Neural cell (in vitro differentiated cells): ENCODE measurements around the gene NMUR1. TPM values are rescaled to one million over a fixed set of nuclear protein-coding genes. Genes with fewer than 3 reads are reported as not detected.

ENCODE experiments used
- H2AFZ ChIP-seq: fragments of 200-600, 300-800 bp; sonication (generic), shearing (Covaris generic); 2 replicates; pipeline ENCODE4 v1.6.0; 2014; ENCODE audit warnings: low read depth, mild to moderate bottlenecking, antibody characterized with exemption, low read length, moderate library complexity
- H3F3A ChIP-seq: fragments of 200-600 bp; shearing (Covaris generic); 2 replicates; pipeline ENCODE4 v1.6.1; 2016; ENCODE audit warnings: mild to moderate bottlenecking, moderate library complexity, mixed read lengths, antibody characterized with exemption, low read length; ENCODE audit not compliant: insufficient read depth, poor library complexity, severe bottlenecking
- H3K27ac ChIP-seq: fragments of 200-600, 300-800 bp; sonication (generic), shearing (Covaris generic); 2 replicates; pipeline ENCODE4 v1.5.1; 2014; ENCODE audit warnings: mild to moderate bottlenecking, low read length, moderate library complexity
- H3K27me3 ChIP-seq: fragments of 300-800, 200-600 bp; sonication (generic), shearing (Covaris generic); 2 replicates; pipeline ENCODE4 v1.6.0; 2014; ENCODE audit warnings: mild to moderate bottlenecking, low read depth, low read length, moderate library complexity; ENCODE audit not compliant: insufficient read depth
- H3K36me3 ChIP-seq: fragments of 300-800, 200-600 bp; sonication (generic), shearing (Covaris generic); 2 replicates; pipeline ENCODE4 v1.5.1; 2014; ENCODE audit warnings: mild to moderate bottlenecking, antibody characterized with exemption, low read length, moderate library complexity; ENCODE audit not compliant: insufficient read depth
- H3K4me2 ChIP-seq: fragments of 300-800, 200-600 bp; sonication (generic), shearing (Covaris generic); 2 replicates; pipeline ENCODE4 v1.6.0; 2014; ENCODE audit warnings: mild to moderate bottlenecking, low read length
- H3K4me3 ChIP-seq: fragments of 300-800, 200-600 bp; sonication (generic), shearing (Covaris generic); 2 replicates; pipeline ENCODE4 v1.5.1; 2014; ENCODE audit warnings: mild to moderate bottlenecking, low read length, moderate library complexity
- H3K79me2 ChIP-seq: fragments of 200-600 bp; shearing (Covaris generic); replicated peaks from 2 replicates; pipeline ENCODE4 v1.6.0; 2014; ENCODE audit warnings: mild to moderate bottlenecking, low read length, moderate library complexity; ENCODE audit not compliant: insufficient read depth
- H3K9ac ChIP-seq: fragments of 300-800, 200-600 bp; sonication (generic), shearing (Covaris generic); 2 replicates; pipeline ENCODE4 v1.6.1; 2016; ENCODE audit warnings: mild to moderate bottlenecking, low read length, mixed read lengths
- H3K9me2 ChIP-seq: fragments of 200-600 bp; shearing (Covaris generic); 2 replicates; pipeline ENCODE4 v1.6.1; 2016; ENCODE audit warnings: mild to moderate bottlenecking, low read length, mixed read lengths; ENCODE audit not compliant: insufficient read depth
- H3K9me3 ChIP-seq: fragments of 200-600, 300-800 bp; sonication (generic), shearing (Covaris generic); 2 replicates; pipeline ENCODE4 v1.6.1; 2016; ENCODE audit warnings: mild to moderate bottlenecking, mixed run types, low read length, moderate library complexity, mixed read lengths
- H4K20me1 ChIP-seq: fragments of 200-600 bp; shearing (Covaris generic); 2 replicates; pipeline ENCODE4 v1.6.1; 2016; ENCODE audit warnings: mild to moderate bottlenecking, mixed run types; ENCODE audit not compliant: insufficient read depth
- CTCF ChIP-seq: fragments of 450-650 bp; IDR thresholded peaks from 2 replicates; pipeline ENCODE4 v1.5.1; 2014; ENCODE audit warnings: antibody characterized with exemption, mild to moderate bottlenecking, moderate library complexity; ENCODE audit not compliant: poor library complexity, severe bottlenecking
- EP300 ChIP-seq: fragments of 450-650 bp; conservative IDR thresholded peaks from 2 replicates; pipeline ENCODE4 v1.6.1; 2014; ENCODE audit warnings: antibody characterized with exemption, mild to moderate bottlenecking, moderate library complexity; ENCODE audit not compliant: poor library complexity, severe bottlenecking
- EZH2 ChIP-seq: fragments of 200-600, 300-800 bp; shearing (Covaris generic), sonication (generic); IDR thresholded peaks from 2 replicates; pipeline ENCODE4 v1.6.1; 2014; ENCODE audit warnings: antibody characterized with exemption, low read length, borderline replicate concordance, mild to moderate bottlenecking; ENCODE audit not compliant: insufficient read depth, poor library complexity, severe bottlenecking
- MXI1 ChIP-seq: fragments of 450-650 bp; conservative IDR thresholded peaks from 2 replicates; pipeline ENCODE4 v1.6.1; 2014; ENCODE audit warnings: antibody characterized with exemption, mild to moderate bottlenecking; ENCODE audit not compliant: poor library complexity, severe bottlenecking
- POLR2AphosphoS5 ChIP-seq: IDR thresholded peaks from 2 replicates; pipeline ENCODE4 v1.6.1; 2012
- RAD21 ChIP-seq: fragments of 450-650 bp; conservative IDR thresholded peaks from 2 replicates; pipeline ENCODE4 v1.6.1; 2014; ENCODE audit warnings: antibody characterized with exemption, mild to moderate bottlenecking, moderate library complexity
- REST ChIP-seq: IDR thresholded peaks from 2 replicates; pipeline ENCODE4 v1.6.1; 2012; ENCODE audit warnings: borderline replicate concordance
- SMC3 ChIP-seq: fragments of 450-650 bp; conservative IDR thresholded peaks from 2 replicates; pipeline ENCODE4 v1.6.1; 2014; ENCODE audit warnings: antibody characterized with exemption, mild to moderate bottlenecking, moderate library complexity; ENCODE audit not compliant: poor library complexity
- TAF1 ChIP-seq: IDR thresholded peaks from 2 replicates; pipeline ENCODE4 v1.6.1; 2012; ENCODE audit warnings: low read depth
- polyA plus RNA-seq: library from polyadenylated mRNA; depleted of rRNA; stranded (reverse); fragments of >200 nt; gene quantifications from 2 replicates; pipeline ENCODE4 v1.2.3, GENCODE V29; 2014

The NMUR1 gene
- polyA plus RNA-seq, 1 donor from 2014 or later = not detected

- Histone ChIP-seq H2AFZ (no peak overlapping the region), H3K4me2 (no peak overlapping the region), H3K27me3 (no peaks in the 10 kb centered on the region), H3F3A (no peaks in the 10 kb centered on the region), H3K9me2 (no peaks in the 10 kb centered on the region), H3K79me2 (no peaks in the 10 kb centered on the region), H3K9ac (no peak overlapping the region), H3K9me3 (no peaks in the 10 kb centered on the region), H3K4me3 (no peak overlapping the region), H3K27ac (no peak overlapping the region), H3K36me3 (no peaks in the 10 kb centered on the region), H4K20me1 (no peaks in the 10 kb centered on the region)
- no peak for TF ChIP-seq MXI1
- no peak for TF ChIP-seq EZH2
Measured at GRCh38 chr2:231502596-231502995, 27.6 kb downstream of the NMUR1 start.

- no peak overlapping the region for H3K27ac ChIP-seq
- H3K9ac ChIP-seq = no peak overlapping the region
- no peak overlapping the region for H3K4me2 ChIP-seq
- no peaks in the 10 kb centered on the region for H3K27me3 ChIP-seq
- no peaks in the 10 kb centered on the region for H4K20me1 ChIP-seq
- H3K79me2 ChIP-seq = no peaks in the 10 kb centered on the region
- H3K9me2 ChIP-seq = no peaks in the 10 kb centered on the region
- H3F3A ChIP-seq = no peaks in the 10 kb centered on the region
- no peak overlapping the region for H2AFZ ChIP-seq
- H3K4me3 ChIP-seq = no peak overlapping the region
- no peaks in the 10 kb centered on the region for H3K9me3 ChIP-seq
- no peaks in the 10 kb centered on the region for H3K36me3 ChIP-seq
- no peak for TF ChIP-seq EZH2
- no peak for TF ChIP-seq CTCF
- TF ChIP-seq EP300 = no peak
- no peak for TF ChIP-seq MXI1
- no peak for TF ChIP-seq POLR2AphosphoS5
- no peak for TF ChIP-seq TAF1
- TF ChIP-seq REST = no peak
- no peak for TF ChIP-seq SMC3
- no peak for TF ChIP-seq RAD21
Measured at GRCh38 chr2:231497651-231498050, 32.6 kb downstream of the NMUR1 start.

- no peaks in the 10 kb centered on the region for H3K27me3 ChIP-seq
- no peak overlapping the region for H3K9ac ChIP-seq
- H3K36me3 ChIP-seq = no peaks in the 10 kb centered on the region
- no peak overlapping the region for H3K27ac ChIP-seq
- H2AFZ ChIP-seq = no peak overlapping the region
- H3F3A ChIP-seq = no peaks in the 10 kb centered on the region
- H3K9me3 ChIP-seq = no peaks in the 10 kb centered on the region
- H3K79me2 ChIP-seq = no peaks in the 10 kb centered on the region
- H3K9me2 ChIP-seq = no peaks in the 10 kb centered on the region
- H4K20me1 ChIP-seq = no peaks in the 10 kb centered on the region
- H3K4me2 ChIP-seq = no peak overlapping the region
- TF ChIP-seq TAF1 (no peak), RAD21 (no peak), EP300 (no peak), CTCF (no peak), REST (no peak), SMC3 (no peak), EZH2 (no peak), MXI1 (no peak), POLR2AphosphoS5 (no peak)
- H3K4me3 ChIP-seq = no peak overlapping the region
Measured at GRCh38 chr2:231494669-231495068, 35.6 kb downstream of the NMUR1 start.
